CD4-positive, alpha-beta memory T cell (primary cell): Measurements from ENCODE around the gene CYP26B1. TPM values are rescaled to one million over a fixed set of nuclear protein-coding genes. Genes with fewer than 3 reads are reported as not detected.

Experiments used
- CTCF ChIA-PET: fragments of 350-600 bp; sonication (Branson Sonifier 250); formaldehyde crosslinking; loops from one replicate; lab custom pipeline; 2021; ENCODE audit warnings: inconsistent platforms; ENCODE audit not compliant: partially characterized antibody; lab: Charles Lee
- POLR2A ChIA-PET: fragments of 350-600 bp; sonication (Branson Sonifier 250); formaldehyde crosslinking; loops from one replicate; lab custom pipeline; 2021; ENCODE audit not compliant: partially characterized antibody; lab: Charles Lee
- DNase-seq, 5 donors: peaks; one replicate each; pipeline versions ENCODE4 v3.0.0 to v3.0.0-alpha.2; 2020 to 2022; ENCODE audit warnings: mixed read lengths in 1 of 5
- H3K27ac ChIP-seq: one replicate; pipeline ENCODE4 v1.7.0; 2013; ENCODE audit warnings: low read depth, low read length
- H3K27me3 ChIP-seq: 2 replicates; pipeline ENCODE4 v1.7.0; 2013; ENCODE audit warnings: mild to moderate bottlenecking, low read length, moderate library complexity; ENCODE audit not compliant: insufficient read depth
- H3K36me3 ChIP-seq: 2 replicates; pipeline ENCODE4 v1.7.0; 2013; ENCODE audit warnings: mild to moderate bottlenecking, low read length, moderate library complexity; ENCODE audit not compliant: insufficient read depth
- H3K4me1 ChIP-seq: 2 replicates; pipeline ENCODE4 v1.7.0; 2013; ENCODE audit warnings: mild to moderate bottlenecking, low read length, moderate library complexity; ENCODE audit not compliant: insufficient read depth
- H3K4me3 ChIP-seq, 2 donors: one replicate each; pipeline ENCODE4 v1.7.0; 2013; ENCODE audit warnings: low read length in 2 of 2, mild to moderate bottlenecking in 1 of 2
- H3K9me3 ChIP-seq, 2 donors: one replicate each; pipeline ENCODE4 v1.7.0; 2013; ENCODE audit warnings: low read length in 2 of 2, control low read depth in 1 of 2; ENCODE audit not compliant: control insufficient read depth in 1 of 2
- H3K27ac Mint-ChIP-seq, 7 donors: one replicate each; pipeline ENCODE4 v1.8.0; 2020 to 2021; ENCODE audit warnings: mixed read lengths in 7 of 7, mild to moderate bottlenecking in 6 of 7, inconsistent platforms in 3 of 7, moderate library complexity in 3 of 7
- H3K27me3 Mint-ChIP-seq, 2 donors: one replicate each; pipeline ENCODE4 v1.8.0; 2020 to 2021; ENCODE audit warnings: mixed read lengths in 2 of 2
- H3K36me3 Mint-ChIP-seq, 2 donors: one replicate each; pipeline ENCODE4 v1.8.0; 2020 to 2021; ENCODE audit warnings: mixed read lengths in 2 of 2, inconsistent platforms in 1 of 2, mild to moderate bottlenecking in 1 of 2
- H3K4me1 Mint-ChIP-seq, 4 donors: one replicate each; pipeline ENCODE4 v1.8.0; 2020 to 2021; ENCODE audit warnings: mixed read lengths in 4 of 4, mild to moderate bottlenecking in 1 of 4
- H3K4me3 Mint-ChIP-seq, 8 donors: one replicate each; pipeline ENCODE4 v1.8.0; 2020 to 2021; ENCODE audit warnings: mixed read lengths in 8 of 8, mild to moderate bottlenecking in 7 of 8, moderate library complexity in 6 of 8, inconsistent platforms in 3 of 8
- H3K9me3 Mint-ChIP-seq, 8 donors: one replicate each; pipeline ENCODE4 v1.8.0; 2020 to 2021; ENCODE audit warnings: mixed read lengths in 8 of 8, mild to moderate bottlenecking in 5 of 8, inconsistent platforms in 3 of 8, moderate library complexity in 1 of 8
- intact Hi-C: fragments of 100-400 bp; cut with micrococcal nuclease; formaldehyde crosslinking; loops from one replicate; pipeline ENCODE4 v1.15.1; 2023
- polyA plus RNA-seq, 2 donors: library from polyadenylated mRNA; unstranded; fragments of 300-500 nt; fragmentation: Illumina TruSeq; gene quantifications; one replicate each; pipeline ENCODE4 v1.2.3, GENCODE V29; 2021
- total RNA-seq, 2 experiments: library from RNA; stranded (reverse); gene quantifications; one replicate each; pipeline ENCODE4 v1.2.3, GENCODE V29; 2021

Gene CYP26B1
- total and polyA plus RNA-seq, 4 experiments from 2014 or later = not detected

DNA sequence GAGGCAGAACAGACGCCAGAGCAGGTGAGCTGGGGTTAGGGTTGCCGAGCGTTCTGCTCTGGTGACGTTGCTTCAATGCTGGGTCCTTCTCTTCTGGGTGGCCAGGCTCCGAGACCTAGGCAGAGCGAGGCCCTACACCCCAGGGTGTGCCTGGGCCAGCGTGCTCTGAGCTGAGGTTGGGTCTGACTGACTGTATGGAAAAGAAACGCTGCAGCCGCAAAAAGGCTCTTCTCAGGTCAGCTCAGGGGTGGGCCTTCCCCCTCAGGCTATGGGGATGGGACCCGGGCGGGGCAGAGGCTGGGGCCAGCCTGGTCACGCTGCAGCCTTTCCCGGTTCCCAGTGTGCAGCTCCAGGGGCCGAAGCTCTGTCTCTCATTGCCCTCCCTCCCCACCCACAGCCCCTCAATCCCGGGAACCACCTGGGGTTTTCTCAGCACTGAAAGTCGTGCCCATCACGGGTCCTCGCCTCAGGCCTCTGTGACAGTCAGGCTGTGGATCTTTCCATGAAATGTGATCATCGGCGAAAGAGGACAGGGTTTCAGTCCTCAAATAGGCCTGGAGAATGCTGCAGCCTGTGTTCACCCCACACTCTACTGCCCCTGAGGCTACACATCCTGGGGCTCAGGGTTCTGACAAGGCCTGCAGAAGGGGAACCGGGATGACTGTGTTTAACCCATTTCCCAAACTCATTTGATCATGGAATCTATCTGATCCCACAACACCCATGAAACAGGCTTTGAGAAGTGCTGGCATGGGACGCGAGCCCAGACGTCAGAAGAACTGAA, 19.4 kb downstream of the CYP26B1 start:
- intact Hi-C loops = no loop called here
- H3K4me1 Mint-ChIP-seq = no peaks in the 10 kb centered on the region
- no peak overlapping the region for H3K4me3 ChIP-seq
- POLR2A ChIA-PET = no interaction called here
- no peak overlapping the region for H3K27ac Mint-ChIP-seq
- peaks cover 0 to 10% of the 10 kb centered on the region in 2 donors for H3K27me3 Mint-ChIP-seq
- H3K27ac ChIP-seq = no peak overlapping the region
- peaks cover 0 to 5% (median 0%) of the 10 kb centered on the region in 8 donors for H3K9me3 Mint-ChIP-seq
- H3K9me3 ChIP-seq = no peaks in the 10 kb centered on the region
- CTCF ChIA-PET = no interaction called here
- DNase-seq = no peak
- no peaks in the 10 kb centered on the region for H3K36me3 ChIP-seq
- H3K36me3 Mint-ChIP-seq = no peaks in the 10 kb centered on the region
- no peaks in the 10 kb centered on the region for H3K4me1 ChIP-seq
- H3K4me3 Mint-ChIP-seq = no peak overlapping the region
- no peaks in the 10 kb centered on the region for H3K27me3 ChIP-seq

- no peak overlapping the region for H3K4me3 ChIP-seq
- Mint-ChIP-seq H3K9me3 (peaks cover 0 to 5% (median 2%) of the 10 kb centered on the region in 8 donors), H3K27me3 (peaks cover 5 to 9% of the 10 kb centered on the region in 2 donors), H3K4me3 (no peak overlapping the region), H3K36me3 (no peaks in the 10 kb centered on the region), H3K4me1 (no peaks in the 10 kb centered on the region), H3K27ac (no peak overlapping the region)
- intact Hi-C loops = no loop called here
- no peaks in the 10 kb centered on the region for H3K27me3 ChIP-seq
- H3K4me1 ChIP-seq = no peaks in the 10 kb centered on the region
- H3K36me3 ChIP-seq = no peaks in the 10 kb centered on the region
- ChIA-PET POLR2A (no interaction called here), CTCF (no interaction called here)
- no peaks in the 10 kb centered on the region for H3K9me3 ChIP-seq
- DNase-seq = no peak
- no peak overlapping the region for H3K27ac ChIP-seq
Observed at GRCh38 chr2:72127401-72128058, 20.1 kb downstream of the CYP26B1 start.

GRCh38 chr2:72126186-72127100, 21.2 kb downstream of the CYP26B1 start:
- no peak overlapping the region for H3K27ac ChIP-seq
- Mint-ChIP-seq H3K9me3 (peaks cover 0 to 14% (median 6%) of the 10 kb centered on the region in 8 donors), H3K4me1 (no peaks in the 10 kb centered on the region), H3K27me3 (peaks cover 6 to 9% of the 10 kb centered on the region in 2 donors), H3K36me3 (no peaks in the 10 kb centered on the region), H3K27ac (no peak overlapping the region), H3K4me3 (no peak overlapping the region)
- no peaks in the 10 kb centered on the region for H3K36me3 ChIP-seq
- DNase-seq = no peak
- no peaks in the 10 kb centered on the region for H3K4me1 ChIP-seq
- ChIA-PET CTCF (no interaction called here), POLR2A (no interaction called here)
- no peaks in the 10 kb centered on the region for H3K27me3 ChIP-seq
- intact Hi-C loops = no loop called here
- H3K4me3 ChIP-seq = no peak overlapping the region
- H3K9me3 ChIP-seq = no peaks in the 10 kb centered on the region

DNA sequence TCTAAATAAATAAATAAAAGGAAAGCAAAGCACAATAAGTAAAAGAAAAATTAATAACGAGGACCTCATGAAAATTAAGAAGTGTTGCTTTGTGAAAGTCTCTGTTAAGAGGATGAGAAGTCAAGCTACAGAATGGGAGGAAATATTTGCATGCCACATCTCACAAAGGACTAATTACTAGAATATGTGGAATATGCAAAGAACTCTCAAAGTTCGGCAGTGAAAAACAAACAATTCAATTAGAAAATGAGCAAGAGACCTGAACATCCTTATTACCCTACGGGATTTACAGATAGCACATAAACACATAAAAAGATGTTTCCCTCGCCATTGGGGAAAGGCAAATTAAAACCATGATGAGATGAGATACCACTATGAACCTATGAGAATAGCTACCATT, 23.3 kb downstream of the CYP26B1 start:
- H3K27me3 Mint-ChIP-seq = peaks cover 7 to 8% of the 10 kb centered on the region in 2 donors
- Histone ChIP-seq H3K27me3 (no peaks in the 10 kb centered on the region), H3K4me1 (no peaks in the 10 kb centered on the region), H3K4me3 (no peak overlapping the region), H3K9me3 (no peaks in the 10 kb centered on the region), H3K36me3 (no peaks in the 10 kb centered on the region), H3K27ac (no peak overlapping the region)
- H3K36me3 Mint-ChIP-seq = no peaks in the 10 kb centered on the region
- ChIA-PET CTCF (no interaction called here), POLR2A (no interaction called here)
- no peak overlapping the region for H3K27ac Mint-ChIP-seq
- DNase-seq = no peak
- peaks cover 0 to 17% (median 8%) of the 10 kb centered on the region in 8 donors for H3K9me3 Mint-ChIP-seq
- intact Hi-C loops = no loop called here
- no peak overlapping the region for H3K4me3 Mint-ChIP-seq
- H3K4me1 Mint-ChIP-seq = no peaks in the 10 kb centered on the region

- Mint-ChIP-seq H3K27ac (no peak overlapping the region), H3K36me3 (no peaks in the 10 kb centered on the region), H3K27me3 (peaks cover 8 to 10% of the 10 kb centered on the region in 2 donors), H3K4me3 (no peak overlapping the region), H3K4me1 (no peaks in the 10 kb centered on the region), H3K9me3 (peaks cover 0 to 17% (median 8%) of the 10 kb centered on the region in 8 donors)
- H3K36me3 ChIP-seq = no peaks in the 10 kb centered on the region
- H3K4me3 ChIP-seq = no peak overlapping the region
- H3K4me1 ChIP-seq = no peaks in the 10 kb centered on the region
- DNase-seq = no peak
- intact Hi-C loops = no loop called here
- H3K27ac ChIP-seq = no peak overlapping the region
- ChIA-PET POLR2A (no interaction called here), CTCF (interaction anchor here (1.6 kb wide), 1 partner anchor 12 kb away, joined by 3 read pairs; no protein-coding TSS in a partner anchor)
- no peaks in the 10 kb centered on the region for H3K9me3 ChIP-seq
- H3K27me3 ChIP-seq = no peaks in the 10 kb centered on the region
Observed at GRCh38 chr2:72121153-72121552, 26.5 kb downstream of the CYP26B1 start.

DNA sequence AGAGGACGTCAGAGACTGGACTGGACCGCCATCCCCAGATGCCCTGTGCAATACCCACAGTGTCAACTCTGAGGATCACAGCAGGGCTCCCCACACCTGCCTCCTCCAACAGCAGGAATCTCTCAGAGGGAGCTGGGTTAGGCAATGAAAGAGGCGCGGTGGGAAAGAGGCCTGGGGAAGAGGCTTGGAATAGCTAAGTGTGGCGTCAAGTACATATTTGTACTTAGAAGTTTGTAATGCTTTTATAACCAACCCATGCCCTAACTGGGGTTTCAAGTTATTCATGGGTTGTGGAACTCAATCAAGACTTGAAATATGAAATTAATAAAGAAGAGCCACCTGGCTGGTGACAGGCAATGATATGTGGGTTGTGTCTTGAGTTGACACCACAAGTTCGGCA, 28.7 kb downstream of the CYP26B1 start:
- H3K27ac Mint-ChIP-seq = no peak overlapping the region
- Histone ChIP-seq H3K9me3 (no peaks in the 10 kb centered on the region), H3K27ac (no peak overlapping the region), H3K27me3 (no peaks in the 10 kb centered on the region), H3K36me3 (no peaks in the 10 kb centered on the region), H3K4me1 (no peaks in the 10 kb centered on the region), H3K4me3 (no peak overlapping the region)
- intact Hi-C loops = no loop called here
- no peaks in the 10 kb centered on the region for H3K36me3 Mint-ChIP-seq
- no peaks in the 10 kb centered on the region for H3K4me1 Mint-ChIP-seq
- no peak for DNase-seq
- H3K9me3 Mint-ChIP-seq = peaks cover 0 to 17% (median 7%) of the 10 kb centered on the region in 8 donors
- CTCF ChIA-PET = no interaction called here
- no peak overlapping the region for H3K4me3 Mint-ChIP-seq
- POLR2A ChIA-PET = no interaction called here
- H3K27me3 Mint-ChIP-seq = peaks cover 6 to 8% of the 10 kb centered on the region in 2 donors

DNA sequence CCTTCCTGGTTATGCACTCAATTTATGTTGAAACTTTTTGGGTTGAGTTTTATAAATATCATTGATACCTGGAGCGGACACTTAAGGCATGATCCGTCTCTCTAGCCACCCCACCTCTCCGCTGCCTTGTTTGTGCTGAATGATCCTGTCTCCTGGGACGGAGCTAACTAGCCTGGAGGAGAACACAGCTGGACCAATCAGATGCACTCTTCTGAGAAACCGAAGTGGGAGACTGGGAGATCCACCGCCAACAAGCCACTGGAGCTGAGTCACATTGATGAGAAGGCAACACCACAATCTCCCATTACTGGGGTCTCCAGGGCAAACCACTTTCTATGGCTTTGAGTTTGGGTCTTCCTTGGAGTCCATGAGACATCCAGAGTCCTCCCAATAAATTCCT, 29.3 kb downstream of the CYP26B1 start:
- H3K27me3 ChIP-seq = no peaks in the 10 kb centered on the region
- no peak overlapping the region for H3K27ac ChIP-seq
- H3K27me3 Mint-ChIP-seq = peaks cover 6 to 8% of the 10 kb centered on the region in 2 donors
- H3K9me3 Mint-ChIP-seq = peaks cover 0 to 17% (median 7%) of the 10 kb centered on the region in 8 donors
- POLR2A ChIA-PET = no interaction called here
- no peak overlapping the region for H3K4me3 Mint-ChIP-seq
- no peaks in the 10 kb centered on the region for H3K4me1 ChIP-seq
- CTCF ChIA-PET = no interaction called here
- H3K4me3 ChIP-seq = no peak overlapping the region
- H3K36me3 Mint-ChIP-seq = no peaks in the 10 kb centered on the region
- H3K9me3 ChIP-seq = no peaks in the 10 kb centered on the region
- DNase-seq = no peak
- H3K36me3 ChIP-seq = no peaks in the 10 kb centered on the region
- intact Hi-C loops = no loop called here
- no peaks in the 10 kb centered on the region for H3K4me1 Mint-ChIP-seq
- no peak overlapping the region for H3K27ac Mint-ChIP-seq
